HEK293 (cell line): ENCODE results near the gene GPR37.

ENCODE experiments used
- GLIS1 ChIP-seq: fragments of 450-650 bp; formaldehyde crosslinking; IDR thresholded peaks from 2 replicates; pipeline ENCODE4 v1.5.1; 2016; ENCODE audit warnings: missing biosample characterization, missing genetic modification characterization
- KLF16 ChIP-seq: fragments of 450-650 bp; formaldehyde crosslinking; IDR thresholded peaks from 2 replicates; pipeline ENCODE4 v1.5.1; 2017; ENCODE audit warnings: missing biosample characterization, missing genetic modification characterization
- KLF8 ChIP-seq: fragments of 450-650 bp; formaldehyde crosslinking; IDR thresholded peaks from 2 replicates; pipeline ENCODE4 v1.5.1; 2016; ENCODE audit warnings: missing biosample characterization, missing genetic modification characterization
- REPIN1 ChIP-seq: fragments of 450-650 bp; formaldehyde crosslinking; IDR thresholded peaks from 2 replicates; pipeline ENCODE4 v1.5.1; 2017; ENCODE audit warnings: missing biosample characterization, missing genetic modification characterization, low read depth
- SETDB1 ChIP-seq: IDR thresholded peaks from one replicate; pipeline ENCODE4 v1.6.1; 2017; ENCODE audit warnings: mild to moderate bottlenecking, low read length, moderate library complexity, mixed read lengths; ENCODE audit not compliant: insufficient read length
- SP2 ChIP-seq: fragments of 450-650 bp; formaldehyde crosslinking; IDR thresholded peaks from 2 replicates; pipeline ENCODE4 v1.5.1; 2016; ENCODE audit warnings: missing biosample characterization, missing genetic modification characterization
- ZBTB17 ChIP-seq: fragments of 450-650 bp; formaldehyde crosslinking; IDR thresholded peaks from 2 replicates; pipeline ENCODE4 v1.5.1; 2016; ENCODE audit warnings: missing biosample characterization, missing genetic modification characterization
- ZBTB48 ChIP-seq: fragments of 450-650 bp; formaldehyde crosslinking; IDR thresholded peaks from 2 replicates; pipeline ENCODE4 v1.5.1; 2016; ENCODE audit warnings: missing biosample characterization, missing genetic modification characterization
- ZBTB8A ChIP-seq: fragments of 450-650 bp; formaldehyde crosslinking; IDR thresholded peaks from 2 replicates; pipeline ENCODE4 v1.5.1; 2016; ENCODE audit warnings: missing biosample characterization, missing genetic modification characterization
- ZNF341 ChIP-seq: fragments of 450-650 bp; formaldehyde crosslinking; IDR thresholded peaks from 2 replicates; pipeline ENCODE4; 2016; ENCODE audit warnings: low read depth, missing biosample characterization, missing genetic modification characterization
- ZNF624 ChIP-seq: fragments of 450-650 bp; formaldehyde crosslinking; IDR thresholded peaks from 2 replicates; pipeline ENCODE4 v1.5.1; 2017; ENCODE audit warnings: missing biosample characterization, missing genetic modification characterization
- ZNF707 ChIP-seq: fragments of 450-650 bp; formaldehyde crosslinking; IDR thresholded peaks from 2 replicates; pipeline ENCODE4 v1.5.1; 2016; ENCODE audit warnings: missing biosample characterization, missing genetic modification characterization
- ZNF785 ChIP-seq: fragments of 450-650 bp; formaldehyde crosslinking; IDR thresholded peaks from 2 replicates; pipeline ENCODE4 v1.5.1; 2016; ENCODE audit warnings: missing biosample characterization, missing genetic modification characterization
- TF ChIP-seq, protein P1 (sequence below): fragments of 450-650 bp; formaldehyde crosslinking; IDR thresholded peaks from 2 replicates; pipeline ENCODE4 v1.5.1; 2016; ENCODE audit warnings: missing biosample characterization, missing genetic modification characterization
- TF ChIP-seq, protein P2 (sequence below): fragments of 450-650 bp; formaldehyde crosslinking; IDR thresholded peaks from 2 replicates; pipeline ENCODE4 v1.5.1; 2016; ENCODE audit warnings: missing biosample characterization, missing genetic modification characterization, borderline replicate concordance
- TF ChIP-seq, protein P3 (sequence below): fragments of 450-650 bp; formaldehyde crosslinking; IDR thresholded peaks from 2 replicates; pipeline ENCODE4 v1.5.1; 2016; ENCODE audit warnings: missing biosample characterization, missing genetic modification characterization
- TF ChIP-seq, protein P4 (sequence below): fragments of 450-650 bp; formaldehyde crosslinking; IDR thresholded peaks from 2 replicates; pipeline ENCODE4 v1.5.1; 2017; ENCODE audit warnings: missing biosample characterization, missing genetic modification characterization
- TF ChIP-seq, protein P5 (sequence below): fragments of 450-650 bp; formaldehyde crosslinking; IDR thresholded peaks from 2 replicates; pipeline ENCODE4 v1.5.1; 2016; ENCODE audit warnings: missing biosample characterization, missing genetic modification characterization
- TF ChIP-seq, protein P6 (sequence below): fragments of 450-650 bp; formaldehyde crosslinking; IDR thresholded peaks from 2 replicates; pipeline ENCODE4 v1.5.1; 2016; ENCODE audit warnings: missing biosample characterization, missing genetic modification characterization

GPR37 gene

DNA sequence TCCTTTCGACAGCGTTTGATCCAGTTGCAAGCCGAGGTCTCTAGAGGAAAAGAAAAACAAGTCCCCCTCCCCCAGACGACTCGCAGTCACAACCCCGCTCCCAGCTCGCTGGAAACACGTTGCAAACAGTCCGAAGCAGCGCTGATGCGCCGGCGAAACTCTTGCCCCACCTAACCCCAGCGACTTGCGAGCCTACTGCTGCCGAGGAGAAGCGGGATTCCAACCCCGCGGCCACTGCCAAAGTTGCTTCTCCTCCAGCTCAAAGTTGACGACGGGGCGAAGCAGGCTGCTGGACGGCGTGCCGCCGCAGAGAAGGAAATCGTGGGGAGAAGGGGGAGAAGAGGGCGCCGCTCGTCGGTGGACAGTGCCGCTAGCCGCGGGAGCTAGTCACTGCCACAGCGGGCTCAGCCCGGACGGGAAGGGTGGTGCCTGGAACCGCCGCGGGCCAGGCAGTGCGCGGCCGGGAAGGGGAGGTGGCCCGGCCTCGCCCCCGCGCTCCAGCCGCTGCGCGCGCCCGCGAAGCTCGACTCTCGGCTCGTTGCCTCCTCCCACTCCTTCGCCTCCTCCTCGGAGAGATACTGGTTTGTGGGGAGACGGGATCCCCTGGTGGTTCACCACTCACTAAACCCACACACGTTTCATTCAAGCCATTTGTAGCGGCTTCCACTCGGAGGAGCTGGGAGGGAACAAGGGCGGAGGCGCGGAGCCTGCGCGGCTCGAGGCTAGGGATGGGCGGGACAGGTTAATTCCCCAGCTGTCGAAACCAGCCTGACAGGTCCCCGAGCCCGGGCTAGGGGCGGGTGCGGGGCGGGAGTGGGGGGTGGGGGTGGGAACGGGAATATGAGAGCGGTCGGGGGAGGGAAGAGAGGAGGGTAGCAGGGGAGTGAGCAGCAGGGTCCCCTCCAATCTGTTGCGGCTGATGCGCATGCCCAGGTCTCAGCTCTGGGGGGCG lies at the start of gene GPR37 (continued):
- TF ChIP-seq SP2 (tag by site-specific recombination) (peak; percentile 64), ZBTB8A (tag by site-specific recombination) (peak; percentile 62; the same call in 1 of the 2 replicates), ZNF624 (tag by site-specific recombination) (no peak), REPIN1 (tag by site-specific recombination) (0 out of 2 replicates have a peak, but pooled peaks have one; percentile 53), GLIS1 (tag by site-specific recombination) (peak; percentile 19; the same call in 1 of the 2 replicates), ZBTB17 (tag by site-specific recombination) (peak; percentile 12; the same call in 1 of the 2 replicates), KLF16 (peak; percentile 67; the same call in 1 of the 2 replicates), ZNF341 (tag by site-specific recombination) (peak; percentile 99), ZBTB48 (tag by site-specific recombination) (0 out of 2 replicates have a peak, but pooled peaks have one; percentile 13), ZNF707 (tag by site-specific recombination) (no peak), KLF8 (tag by site-specific recombination) (peak; percentile 87), ZNF785 (tag by site-specific recombination) (peak; percentile 64; the same call in 1 of the 2 replicates), SETDB1 (peak; percentile 23)
- TF ChIP-seq, protein P1, sequence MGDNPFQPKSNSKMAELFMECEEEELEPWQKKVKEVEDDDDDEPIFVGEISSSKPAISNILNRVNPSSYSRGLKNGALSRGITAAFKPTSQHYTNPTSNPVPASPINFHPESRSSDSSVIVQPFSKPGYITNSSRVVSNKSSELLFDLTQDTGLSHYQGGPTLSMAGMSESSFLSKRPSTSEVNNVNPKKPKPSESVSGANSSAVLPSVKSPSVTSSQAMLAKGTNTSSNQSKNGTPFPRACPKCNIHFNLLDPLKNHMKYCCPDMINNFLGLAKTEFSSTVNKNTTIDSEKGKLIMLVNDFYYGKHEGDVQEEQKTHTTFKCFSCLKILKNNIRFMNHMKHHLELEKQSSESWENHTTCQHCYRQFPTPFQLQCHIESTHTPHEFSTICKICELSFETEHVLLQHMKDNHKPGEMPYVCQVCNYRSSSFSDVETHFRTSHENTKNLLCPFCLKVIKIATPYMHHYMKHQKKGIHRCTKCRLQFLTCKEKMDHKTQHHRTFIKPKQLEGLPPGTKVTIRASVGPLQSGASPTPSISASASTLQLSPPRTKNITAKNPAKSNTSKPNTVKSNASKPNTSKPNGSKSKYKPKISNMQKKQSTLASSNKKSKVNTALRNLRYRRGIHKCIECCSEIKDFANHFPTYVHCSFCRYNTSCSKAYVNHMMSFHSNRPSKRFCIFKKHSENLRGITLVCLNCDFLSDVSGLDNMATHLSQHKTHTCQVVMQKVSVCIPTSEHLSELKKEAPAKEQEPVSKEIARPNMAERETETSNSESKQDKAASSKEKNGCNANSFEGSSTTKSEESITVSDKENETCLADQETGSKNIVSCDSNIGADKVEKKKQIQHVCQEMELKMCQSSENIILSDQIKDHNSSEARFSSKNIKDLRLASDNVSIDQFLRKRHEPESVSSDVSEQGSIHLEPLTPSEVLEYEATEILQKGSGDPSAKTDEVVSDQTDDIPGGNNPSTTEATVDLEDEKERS (tag by site-specific recombination): 0 out of 2 replicates have a peak, but pooled peaks have one; percentile 67
- TF ChIP-seq, protein P2, sequence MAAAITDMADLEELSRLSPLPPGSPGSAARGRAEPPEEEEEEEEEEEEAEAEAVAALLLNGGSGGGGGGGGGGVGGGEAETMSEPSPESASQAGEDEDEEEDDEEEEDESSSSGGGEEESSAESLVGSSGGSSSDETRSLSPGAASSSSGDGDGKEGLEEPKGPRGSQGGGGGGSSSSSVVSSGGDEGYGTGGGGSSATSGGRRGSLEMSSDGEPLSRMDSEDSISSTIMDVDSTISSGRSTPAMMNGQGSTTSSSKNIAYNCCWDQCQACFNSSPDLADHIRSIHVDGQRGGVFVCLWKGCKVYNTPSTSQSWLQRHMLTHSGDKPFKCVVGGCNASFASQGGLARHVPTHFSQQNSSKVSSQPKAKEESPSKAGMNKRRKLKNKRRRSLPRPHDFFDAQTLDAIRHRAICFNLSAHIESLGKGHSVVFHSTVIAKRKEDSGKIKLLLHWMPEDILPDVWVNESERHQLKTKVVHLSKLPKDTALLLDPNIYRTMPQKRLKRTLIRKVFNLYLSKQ (tag by site-specific recombination): no peak
- TF ChIP-seq, protein P3, sequence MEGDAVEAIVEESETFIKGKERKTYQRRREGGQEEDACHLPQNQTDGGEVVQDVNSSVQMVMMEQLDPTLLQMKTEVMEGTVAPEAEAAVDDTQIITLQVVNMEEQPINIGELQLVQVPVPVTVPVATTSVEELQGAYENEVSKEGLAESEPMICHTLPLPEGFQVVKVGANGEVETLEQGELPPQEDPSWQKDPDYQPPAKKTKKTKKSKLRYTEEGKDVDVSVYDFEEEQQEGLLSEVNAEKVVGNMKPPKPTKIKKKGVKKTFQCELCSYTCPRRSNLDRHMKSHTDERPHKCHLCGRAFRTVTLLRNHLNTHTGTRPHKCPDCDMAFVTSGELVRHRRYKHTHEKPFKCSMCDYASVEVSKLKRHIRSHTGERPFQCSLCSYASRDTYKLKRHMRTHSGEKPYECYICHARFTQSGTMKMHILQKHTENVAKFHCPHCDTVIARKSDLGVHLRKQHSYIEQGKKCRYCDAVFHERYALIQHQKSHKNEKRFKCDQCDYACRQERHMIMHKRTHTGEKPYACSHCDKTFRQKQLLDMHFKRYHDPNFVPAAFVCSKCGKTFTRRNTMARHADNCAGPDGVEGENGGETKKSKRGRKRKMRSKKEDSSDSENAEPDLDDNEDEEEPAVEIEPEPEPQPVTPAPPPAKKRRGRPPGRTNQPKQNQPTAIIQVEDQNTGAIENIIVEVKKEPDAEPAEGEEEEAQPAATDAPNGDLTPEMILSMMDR (tag by site-specific recombination): peak; percentile 94
- TF ChIP-seq, protein P4, sequence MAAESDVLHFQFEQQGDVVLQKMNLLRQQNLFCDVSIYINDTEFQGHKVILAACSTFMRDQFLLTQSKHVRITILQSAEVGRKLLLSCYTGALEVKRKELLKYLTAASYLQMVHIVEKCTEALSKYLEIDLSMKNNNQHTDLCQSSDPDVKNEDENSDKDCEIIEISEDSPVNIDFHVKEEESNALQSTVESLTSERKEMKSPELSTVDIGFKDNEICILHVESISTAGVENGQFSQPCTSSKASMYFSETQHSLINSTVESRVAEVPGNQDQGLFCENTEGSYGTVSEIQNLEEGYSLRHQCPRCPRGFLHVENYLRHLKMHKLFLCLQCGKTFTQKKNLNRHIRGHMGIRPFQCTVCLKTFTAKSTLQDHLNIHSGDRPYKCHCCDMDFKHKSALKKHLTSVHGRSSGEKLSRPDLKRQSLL (tag by site-specific recombination): no peak; the same call in 1 of the 2 replicates
- TF ChIP-seq, protein P5, sequence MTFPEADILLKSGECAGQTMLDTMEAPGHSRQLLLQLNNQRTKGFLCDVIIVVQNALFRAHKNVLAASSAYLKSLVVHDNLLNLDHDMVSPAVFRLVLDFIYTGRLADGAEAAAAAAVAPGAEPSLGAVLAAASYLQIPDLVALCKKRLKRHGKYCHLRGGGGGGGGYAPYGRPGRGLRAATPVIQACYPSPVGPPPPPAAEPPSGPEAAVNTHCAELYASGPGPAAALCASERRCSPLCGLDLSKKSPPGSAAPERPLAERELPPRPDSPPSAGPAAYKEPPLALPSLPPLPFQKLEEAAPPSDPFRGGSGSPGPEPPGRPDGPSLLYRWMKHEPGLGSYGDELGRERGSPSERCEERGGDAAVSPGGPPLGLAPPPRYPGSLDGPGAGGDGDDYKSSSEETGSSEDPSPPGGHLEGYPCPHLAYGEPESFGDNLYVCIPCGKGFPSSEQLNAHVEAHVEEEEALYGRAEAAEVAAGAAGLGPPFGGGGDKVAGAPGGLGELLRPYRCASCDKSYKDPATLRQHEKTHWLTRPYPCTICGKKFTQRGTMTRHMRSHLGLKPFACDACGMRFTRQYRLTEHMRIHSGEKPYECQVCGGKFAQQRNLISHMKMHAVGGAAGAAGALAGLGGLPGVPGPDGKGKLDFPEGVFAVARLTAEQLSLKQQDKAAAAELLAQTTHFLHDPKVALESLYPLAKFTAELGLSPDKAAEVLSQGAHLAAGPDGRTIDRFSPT (tag by site-specific recombination): peak; percentile 48; the same call in 1 of the 2 replicates
- TF ChIP-seq, protein P6, sequence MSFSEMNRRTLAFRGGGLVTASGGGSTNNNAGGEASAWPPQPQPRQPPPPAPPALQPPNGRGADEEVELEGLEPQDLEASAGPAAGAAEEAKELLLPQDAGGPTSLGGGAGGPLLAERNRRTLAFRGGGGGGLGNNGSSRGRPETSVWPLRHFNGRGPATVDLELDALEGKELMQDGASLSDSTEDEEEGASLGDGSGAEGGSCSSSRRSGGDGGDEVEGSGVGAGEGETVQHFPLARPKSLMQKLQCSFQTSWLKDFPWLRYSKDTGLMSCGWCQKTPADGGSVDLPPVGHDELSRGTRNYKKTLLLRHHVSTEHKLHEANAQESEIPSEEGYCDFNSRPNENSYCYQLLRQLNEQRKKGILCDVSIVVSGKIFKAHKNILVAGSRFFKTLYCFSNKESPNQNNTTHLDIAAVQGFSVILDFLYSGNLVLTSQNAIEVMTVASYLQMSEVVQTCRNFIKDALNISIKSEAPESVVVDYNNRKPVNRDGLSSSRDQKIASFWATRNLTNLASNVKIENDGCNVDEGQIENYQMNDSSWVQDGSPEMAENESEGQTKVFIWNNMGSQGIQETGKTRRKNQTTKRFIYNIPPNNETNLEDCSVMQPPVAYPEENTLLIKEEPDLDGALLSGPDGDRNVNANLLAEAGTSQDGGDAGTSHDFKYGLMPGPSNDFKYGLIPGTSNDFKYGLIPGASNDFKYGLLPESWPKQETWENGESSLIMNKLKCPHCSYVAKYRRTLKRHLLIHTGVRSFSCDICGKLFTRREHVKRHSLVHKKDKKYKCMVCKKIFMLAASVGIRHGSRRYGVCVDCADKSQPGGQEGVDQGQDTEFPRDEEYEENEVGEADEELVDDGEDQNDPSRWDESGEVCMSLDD: peak; percentile 34; the same call in 1 of the 2 replicates
